HepG2 (cell line): ENCODE results near the gene SEMA3G.

Source experiments
- ATF7-NPFF ChIP-seq: sonication (generic); formaldehyde crosslinking; IDR thresholded peaks from 2 replicates; pipeline ENCODE4 v1.8.1; 2023; ENCODE audit warnings: mild to moderate bottlenecking, low read depth, missing genetic modification reagents, moderate library complexity
- CTCF ChIP-seq: sonication (generic); formaldehyde crosslinking; IDR thresholded peaks from 2 replicates; pipeline ENCODE4 v1.5.0; 2020; ENCODE audit warnings: mild to moderate bottlenecking, missing genetic modification reagents, moderate library complexity
- E2F5 ChIP-seq: sonication (generic); formaldehyde crosslinking; conservative IDR thresholded peaks from 2 replicates; pipeline ENCODE4 v1.4.0; 2020; ENCODE audit warnings: missing genetic modification reagents
- HDAC2 ChIP-seq: sonication (generic); formaldehyde crosslinking; IDR thresholded peaks from 2 replicates; pipeline ENCODE4 v1.4.0; 2020; ENCODE audit warnings: missing genetic modification reagents
- NAIF1 ChIP-seq: sonication (generic); formaldehyde crosslinking; IDR thresholded peaks from 2 replicates; pipeline ENCODE4 v1.5.0; 2020; ENCODE audit warnings: mild to moderate bottlenecking, missing genetic modification reagents, borderline replicate concordance
- NPAS2 ChIP-seq: sonication (generic); formaldehyde crosslinking; IDR thresholded peaks from 2 replicates; pipeline ENCODE4 v1.8.0; 2022; ENCODE audit warnings: mild to moderate bottlenecking, missing genetic modification reagents, borderline replicate concordance
- ZBTB25 ChIP-seq: IDR thresholded peaks from 2 replicates; pipeline ENCODE4 v1.6.1; 2018; ENCODE audit warnings: missing genetic modification reagents
- ZNF30 ChIP-seq: sonication (generic); formaldehyde crosslinking; IDR thresholded peaks from 2 replicates; pipeline ENCODE4 v1.5.0; 2020; ENCODE audit warnings: mild to moderate bottlenecking, missing genetic modification reagents
- ZNF431 ChIP-seq: sonication (generic); formaldehyde crosslinking; IDR thresholded peaks from 2 replicates; pipeline ENCODE4 v1.9.0; 2022; ENCODE audit warnings: missing genetic modification reagents, low read depth, mild to moderate bottlenecking, borderline replicate concordance

- TF ChIP-seq CTCF (no peak), NPAS2 (CRISPR knock-in tag) (no peak), ATF7-NPFF (CRISPR knock-in tag) (no peak), NAIF1 (CRISPR knock-in tag) (no peak), E2F5 (CRISPR knock-in tag) (no peak), ZBTB25 (no peak), HDAC2 (no peak), ZNF431 (CRISPR knock-in tag) (no peak), ZNF30 (CRISPR knock-in tag) (no peak)
Measured at GRCh38 chr3:52387481-52387880, 57.4 kb downstream of the SEMA3G start.
